Subcutaneous abdominal adipose tissue (tissue), 5 donors: ENCODE results near the gene CCDC122.

Experiments used
- H3K27ac ChIP-seq: one replicate; pipeline ENCODE4 v1.7.0; 2013; ENCODE audit warnings: low read depth, mild to moderate bottlenecking, inconsistent platforms, low read length, moderate library complexity
- H3K27me3 ChIP-seq, 5 donors: one replicate each; pipeline ENCODE4 v1.7.0; 2013; ENCODE audit warnings: low read length in 5 of 5, inconsistent platforms in 1 of 5; ENCODE audit not compliant: control insufficient read depth in 5 of 5, insufficient read depth in 4 of 5
- H3K36me3 ChIP-seq, 5 donors: one replicate each; pipeline ENCODE4 v1.7.0; 2013; ENCODE audit warnings: low read length in 5 of 5; ENCODE audit not compliant: control insufficient read depth in 5 of 5, insufficient read depth in 5 of 5
- H3K4me1 ChIP-seq, 5 donors: one replicate each; pipeline ENCODE4 v1.7.0; 2013; ENCODE audit warnings: low read length in 5 of 5, mild to moderate bottlenecking in 3 of 5, moderate library complexity in 1 of 5; ENCODE audit not compliant: control insufficient read depth in 5 of 5, insufficient read depth in 5 of 5
- H3K4me3 ChIP-seq, 5 donors: one replicate each; pipeline ENCODE4 v1.7.0; 2013; ENCODE audit warnings: low read length in 5 of 5, low read depth in 1 of 5
- H3K9ac ChIP-seq, 5 donors: one replicate each; pipeline ENCODE4 v1.7.0; 2013; ENCODE audit warnings: low read length in 5 of 5, mild to moderate bottlenecking in 4 of 5, moderate library complexity in 3 of 5
- H3K9me3 ChIP-seq, 5 donors: one replicate each; pipeline ENCODE4 v1.7.0; 2013; ENCODE audit warnings: low read length in 5 of 5; ENCODE audit not compliant: control insufficient read depth in 5 of 5
- donor health status: healthy.
- donor health status: healthy.
- donor health status: healthy.
- donor health status: healthy.
- donor health status: healthy.

Gene CCDC122

DNA sequence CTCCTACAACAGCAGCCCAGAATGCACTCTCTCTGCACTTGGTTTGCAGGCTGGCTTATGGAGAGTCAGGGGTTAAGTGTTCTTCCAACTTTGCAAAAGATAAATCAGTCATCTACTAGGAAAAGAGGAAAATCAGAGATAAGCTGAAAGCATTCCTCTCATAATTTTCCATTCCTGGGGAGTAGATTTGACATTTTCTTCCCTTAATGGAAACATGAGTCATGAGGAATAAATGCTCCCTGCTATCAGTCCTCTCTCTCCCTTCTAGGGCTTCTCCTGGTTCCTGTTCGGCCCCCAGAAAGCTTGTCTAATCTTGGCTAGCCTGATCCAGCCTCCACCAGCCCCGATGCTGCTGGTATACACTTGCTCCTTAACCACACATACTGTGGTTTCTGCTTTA, 64.3 kb downstream of the CCDC122 start:
- H3K4me3 ChIP-seq, result no peak overlapping the region
- H3K27me3 ChIP-seq, result no peaks in the 10 kb centered on the region
- H3K36me3 ChIP-seq, result no peaks in the 10 kb centered on the region
- no peaks in the 10 kb centered on the region for H3K9me3 ChIP-seq
- no peaks in the 10 kb centered on the region for H3K4me1 ChIP-seq
- no peak overlapping the region for H3K27ac ChIP-seq
- H3K9ac ChIP-seq, result no peak overlapping the region

DNA sequence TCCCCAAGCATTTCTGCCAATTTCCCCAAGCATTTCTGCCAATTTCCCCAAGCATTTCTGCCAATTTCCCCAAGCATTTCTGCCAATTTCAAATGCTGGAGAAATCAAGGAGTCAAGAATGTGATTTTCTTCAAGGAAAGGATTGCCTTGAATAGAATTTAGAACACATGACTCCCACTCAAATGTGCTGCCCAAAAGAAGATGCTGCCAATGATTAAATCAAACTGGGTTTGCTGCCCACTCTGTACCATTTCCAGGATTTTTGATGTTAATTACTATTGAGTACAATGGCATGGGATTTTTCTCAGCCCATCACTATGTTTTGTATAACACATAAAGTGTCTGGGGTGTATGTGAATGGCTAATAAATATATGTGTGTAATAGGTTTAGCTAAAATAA, 70.9 kb downstream of the CCDC122 start:
- H3K27me3 ChIP-seq, result no peaks in the 10 kb centered on the region
- no peak overlapping the region for H3K9ac ChIP-seq
- no peaks in the 10 kb centered on the region for H3K4me1 ChIP-seq
- no peaks in the 10 kb centered on the region for H3K36me3 ChIP-seq
- H3K4me3 ChIP-seq, result no peak overlapping the region
- H3K9me3 ChIP-seq, result no peaks in the 10 kb centered on the region
- H3K27ac ChIP-seq, result no peak overlapping the region

DNA sequence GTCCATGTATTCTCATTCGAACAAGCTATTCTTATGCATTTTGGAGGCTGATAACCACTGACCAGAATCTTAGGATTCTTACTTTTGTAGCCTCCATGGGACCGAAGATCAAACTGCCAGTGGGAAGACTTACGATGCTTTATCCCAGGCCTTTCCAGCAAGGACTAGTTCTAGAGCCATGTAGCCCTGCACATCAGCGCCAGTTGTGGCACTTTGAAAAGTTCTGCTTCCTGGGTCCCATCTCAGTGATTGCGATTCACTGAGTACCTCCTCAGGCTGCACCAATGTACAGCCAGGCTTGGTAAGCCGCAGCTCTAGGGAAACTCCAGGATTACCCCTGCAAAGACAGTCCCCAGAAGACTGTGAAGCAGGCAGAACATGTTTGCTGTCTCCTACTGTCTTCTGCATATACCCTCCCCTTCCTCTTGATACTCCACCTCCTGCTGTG, 73.8 kb downstream of the CCDC122 start:
- no peak overlapping the region for H3K9ac ChIP-seq
- H3K36me3 ChIP-seq, result no peaks in the 10 kb centered on the region
- no peaks in the 10 kb centered on the region for H3K4me1 ChIP-seq
- H3K9me3 ChIP-seq, result no peaks in the 10 kb centered on the region
- no peaks in the 10 kb centered on the region for H3K27me3 ChIP-seq
- H3K27ac ChIP-seq, result no peak overlapping the region
- H3K4me3 ChIP-seq, result no peak overlapping the region

DNA sequence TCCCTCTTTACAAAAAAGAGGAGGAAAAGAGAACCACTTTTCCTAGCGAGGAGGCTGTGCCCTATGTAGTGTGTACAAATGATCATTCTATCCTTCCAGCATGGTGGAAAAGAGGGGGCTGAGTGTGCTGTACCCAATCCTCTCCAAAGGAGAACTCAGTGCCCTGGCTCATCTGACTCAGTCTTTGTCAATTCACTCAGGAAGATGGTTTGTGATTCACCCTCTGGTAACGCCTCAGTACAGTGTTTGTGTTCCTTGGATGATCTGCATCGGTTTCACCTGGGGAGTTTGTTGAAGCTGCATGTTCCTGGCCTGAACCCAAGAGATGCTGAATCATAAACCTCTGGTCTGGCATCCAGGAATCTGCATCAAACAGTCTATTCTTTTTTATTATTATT, 74.5 kb downstream of the CCDC122 start:
- Histone ChIP-seq H3K27me3 (no peaks in the 10 kb centered on the region), H3K9me3 (no peaks in the 10 kb centered on the region), H3K36me3 (no peaks in the 10 kb centered on the region), H3K9ac (no peak overlapping the region), H3K27ac (no peak overlapping the region), H3K4me3 (no peak overlapping the region), H3K4me1 (no peaks in the 10 kb centered on the region)

DNA sequence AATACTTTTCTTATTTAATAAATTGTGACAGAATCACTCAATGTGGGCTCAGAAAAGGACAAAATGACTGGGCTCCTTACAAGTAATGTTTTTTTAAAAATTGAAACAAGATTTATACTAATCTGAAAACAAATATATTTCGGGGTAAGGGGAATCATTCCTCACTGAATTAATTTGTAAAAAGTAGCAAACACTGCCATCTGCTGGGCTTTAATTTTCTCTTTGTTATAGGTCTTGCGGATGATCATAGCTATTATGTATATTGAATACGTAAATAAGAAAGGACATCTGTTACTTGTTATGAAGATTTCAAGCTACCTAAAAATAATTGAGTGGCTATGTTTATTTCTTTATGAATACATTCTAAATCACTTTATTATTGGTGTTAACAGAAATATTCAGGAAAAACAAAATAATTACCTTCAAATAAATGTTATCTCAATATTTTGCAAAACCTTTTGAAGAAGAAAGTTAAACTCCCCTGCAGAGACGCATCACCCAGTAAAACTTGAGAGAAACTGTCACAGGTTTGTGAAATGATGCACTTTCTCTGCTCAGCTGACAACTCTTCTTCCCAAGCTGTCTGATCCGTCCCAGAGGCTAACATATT, 75.0 kb downstream of the CCDC122 start:
- no peaks in the 10 kb centered on the region for H3K9me3 ChIP-seq
- H3K4me3 ChIP-seq, result no peak overlapping the region
- H3K9ac ChIP-seq, result no peak overlapping the region
- no peaks in the 10 kb centered on the region for H3K27me3 ChIP-seq
- no peaks in the 10 kb centered on the region for H3K36me3 ChIP-seq
- H3K27ac ChIP-seq, result no peak overlapping the region
- no peaks in the 10 kb centered on the region for H3K4me1 ChIP-seq

DNA sequence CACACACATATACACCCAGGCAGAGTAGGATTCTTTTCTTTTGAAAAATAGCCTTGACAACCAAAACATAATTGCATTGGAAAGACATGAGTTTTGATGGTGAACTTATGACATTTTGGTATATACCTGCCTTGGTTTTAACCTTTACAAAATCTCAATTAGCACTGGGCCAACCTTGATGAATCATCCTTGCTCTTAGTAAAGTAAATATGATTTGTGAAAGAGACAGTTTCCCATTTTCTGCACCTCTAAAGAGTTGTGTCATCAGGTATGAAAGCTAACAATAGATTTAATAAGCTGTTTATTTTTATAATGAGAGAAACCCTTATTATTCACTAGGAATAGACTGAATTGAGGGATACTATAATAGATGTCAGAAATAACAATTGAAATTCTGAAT, 77.0 kb downstream of the CCDC122 start:
- Histone ChIP-seq H3K9me3 (no peaks in the 10 kb centered on the region), H3K9ac (no peak overlapping the region), H3K4me1 (no peaks in the 10 kb centered on the region), H3K4me3 (no peak overlapping the region), H3K36me3 (no peaks in the 10 kb centered on the region), H3K27ac (no peak overlapping the region), H3K27me3 (no peaks in the 10 kb centered on the region)

DNA sequence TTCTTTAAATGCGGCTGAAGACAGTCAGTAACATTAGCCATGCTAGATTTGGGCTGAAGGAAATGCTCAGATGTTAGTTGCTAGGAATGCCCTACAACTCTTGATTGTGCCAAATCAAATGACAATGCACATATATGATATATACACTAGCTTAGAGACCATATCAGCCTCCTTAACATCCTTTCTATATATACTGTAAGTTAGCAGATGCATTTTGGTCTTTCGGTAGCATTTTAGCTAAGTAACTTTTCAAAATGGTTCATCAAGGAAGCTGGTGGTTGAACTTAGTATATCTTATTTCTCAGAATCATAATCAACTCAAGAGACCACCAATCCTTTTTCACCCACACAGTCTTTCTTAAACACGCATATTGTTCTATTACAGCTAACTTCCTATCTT, 78.7 kb downstream of the CCDC122 start:
- no peak overlapping the region for H3K9ac ChIP-seq
- no peaks in the 10 kb centered on the region for H3K9me3 ChIP-seq
- H3K27ac ChIP-seq, result no peak overlapping the region
- no peaks in the 10 kb centered on the region for H3K27me3 ChIP-seq
- H3K36me3 ChIP-seq, result no peaks in the 10 kb centered on the region
- H3K4me1 ChIP-seq, result no peaks in the 10 kb centered on the region
- H3K4me3 ChIP-seq, result no peak overlapping the region

DNA sequence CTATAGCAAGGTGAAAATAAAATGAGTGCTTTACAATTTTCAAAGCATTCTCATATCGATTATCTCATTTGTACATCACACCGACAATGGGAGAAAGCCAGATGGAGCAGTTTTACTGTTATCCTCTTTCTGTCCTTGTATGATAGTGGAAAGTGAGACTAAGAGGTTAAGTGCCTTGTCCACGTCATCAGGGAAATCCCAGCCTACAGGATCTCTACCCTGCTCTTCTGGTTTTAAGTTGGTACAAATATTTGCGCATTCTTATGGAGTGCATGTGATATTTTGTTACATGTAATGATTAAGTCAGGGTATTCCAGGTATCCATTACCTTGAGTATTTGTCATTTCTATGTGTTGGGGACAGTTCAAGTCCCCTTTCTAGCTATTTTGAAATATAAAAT, 80.3 kb downstream of the CCDC122 start:
- H3K9ac ChIP-seq, result no peak overlapping the region
- no peak overlapping the region for H3K4me3 ChIP-seq
- no peaks in the 10 kb centered on the region for H3K4me1 ChIP-seq
- H3K27me3 ChIP-seq, result no peaks in the 10 kb centered on the region
- H3K27ac ChIP-seq, result no peak overlapping the region
- no peaks in the 10 kb centered on the region for H3K36me3 ChIP-seq
- no peaks in the 10 kb centered on the region for H3K9me3 ChIP-seq

DNA sequence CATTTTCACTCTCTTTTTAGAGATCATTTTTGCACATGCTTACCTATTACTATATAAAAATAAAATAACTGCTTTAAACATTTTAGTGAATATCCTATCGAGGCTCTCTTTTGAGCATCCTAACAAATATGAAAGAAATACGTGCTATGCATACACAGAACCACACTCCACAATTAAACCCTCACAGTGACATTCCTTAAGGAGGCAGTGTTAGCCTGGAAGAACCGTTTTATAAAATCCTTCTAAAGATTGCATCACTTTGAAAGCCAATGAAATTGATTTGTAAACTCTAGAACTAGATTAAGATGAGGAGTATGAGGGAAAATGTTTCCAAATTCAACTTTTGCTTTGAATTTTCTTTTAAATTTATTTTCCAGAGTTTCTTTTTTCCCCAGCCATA, 81.7 kb downstream of the CCDC122 start:
- Histone ChIP-seq H3K9ac (no peak overlapping the region), H3K27me3 (no peaks in the 10 kb centered on the region), H3K4me3 (no peak overlapping the region), H3K4me1 (no peaks in the 10 kb centered on the region), H3K36me3 (no peaks in the 10 kb centered on the region), H3K9me3 (no peaks in the 10 kb centered on the region), H3K27ac (no peak overlapping the region)

DNA sequence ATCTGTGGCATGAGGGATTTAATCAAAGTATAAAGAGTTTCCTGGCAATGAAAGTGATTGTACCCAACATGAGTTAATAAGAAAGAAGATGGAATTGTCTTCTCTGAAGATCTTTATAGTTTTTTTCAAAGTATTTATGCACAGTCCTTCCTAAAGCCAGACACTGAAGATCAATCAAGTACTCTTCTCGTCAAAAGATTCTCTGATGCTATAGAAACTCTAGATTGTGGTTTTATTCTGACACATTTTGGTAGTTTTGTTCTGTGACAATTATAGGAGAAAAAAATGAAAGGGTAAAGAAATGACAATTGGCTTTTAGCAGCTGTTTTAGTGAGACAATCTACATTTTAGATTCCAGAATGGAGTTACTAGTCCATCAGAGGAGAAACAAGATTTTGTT, 82.4 kb downstream of the CCDC122 start:
- H3K4me1 ChIP-seq, result no peaks in the 10 kb centered on the region
- no peaks in the 10 kb centered on the region for H3K27me3 ChIP-seq
- H3K9me3 ChIP-seq, result no peaks in the 10 kb centered on the region
- H3K36me3 ChIP-seq, result no peaks in the 10 kb centered on the region
- H3K9ac ChIP-seq, result no peak overlapping the region
- no peak overlapping the region for H3K4me3 ChIP-seq
- no peak overlapping the region for H3K27ac ChIP-seq

DNA sequence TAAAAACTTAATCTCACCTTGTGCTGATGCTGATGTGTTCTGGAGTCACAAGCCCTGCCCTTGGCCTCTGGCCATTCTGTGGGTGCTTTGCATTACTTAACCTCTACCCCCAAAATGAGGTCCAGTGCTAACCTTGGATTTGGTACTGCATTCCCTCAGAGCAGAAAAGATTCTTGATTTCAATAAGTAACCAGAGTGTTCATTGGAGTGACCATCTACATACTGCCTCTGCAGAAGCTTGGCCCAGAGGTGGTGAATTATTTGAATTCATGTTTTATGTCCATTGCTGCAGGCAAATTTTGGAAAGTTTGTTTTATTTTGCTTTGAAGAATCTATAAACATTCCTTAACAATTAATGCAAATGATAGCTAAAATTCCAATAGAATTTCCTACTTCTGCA, 85.1 kb downstream of the CCDC122 start:
- Histone ChIP-seq H3K9me3 (no peaks in the 10 kb centered on the region), H3K9ac (no peak overlapping the region), H3K4me3 (no peak overlapping the region), H3K36me3 (no peaks in the 10 kb centered on the region), H3K27ac (no peak overlapping the region), H3K4me1 (no peaks in the 10 kb centered on the region), H3K27me3 (peaks cover 0 to 4% (median 0%) of the 10 kb centered on the region in 5 donors)
